H1 (cell line): ENCODE measurements around the gene CEACAM8. TPM values are rescaled to one million over a fixed set of nuclear protein-coding genes. Genes with fewer than 3 reads are reported as not detected.

Experiments
- CTCF ChIA-PET: fragments of 300-600 bp; sonication (Branson Sonifier 250); formaldehyde crosslinking; loops from one replicate; lab custom pipeline; 2021; ENCODE audit not compliant: partially characterized antibody; lab: Charles Lee
- POLR2A ChIA-PET: fragments of 300-600 bp; sonication (Branson Sonifier 250); formaldehyde crosslinking; loops from one replicate; lab custom pipeline; 2021; ENCODE audit warnings: inconsistent platforms; ENCODE audit not compliant: partially characterized antibody; lab: Charles Lee
- DNase-seq, 2 experiments: peaks; one replicate each; pipeline versions ENCODE4 v3.0.0 to v3.0.0-alpha.2; 2010 to 2022; ENCODE audit warnings: low spot score in 2 of 2, low read depth in 1 of 2, mixed read lengths in 1 of 2
- FAIRE-seq: peaks from 2 replicates; lab custom pipeline; 2011; peaks lifted over from hg19 to GRCh38; lab: Jason Lieb, UNC
- H2AFZ ChIP-seq: 2 replicates; pipeline ENCODE4 v1.8.1; 2012; ENCODE audit warnings: low read length, inconsistent platforms
- H2AK5ac ChIP-seq: 2 replicates; pipeline ENCODE4 v1.6.1; 2013; ENCODE audit warnings: low read depth, low read length
- H2BK120ac ChIP-seq: replicated peaks from 2 replicates; pipeline ENCODE3; 2013; ENCODE audit warnings: low read depth, low read length, inconsistent platforms
- H2BK12ac ChIP-seq: 2 replicates; pipeline ENCODE4 v1.6.1; 2013; ENCODE audit warnings: low read depth, low read length
- H2BK15ac ChIP-seq: 2 replicates; pipeline ENCODE4 v1.6.1; 2013; ENCODE audit warnings: low read length
- H2BK20ac ChIP-seq: 2 replicates; pipeline ENCODE4 v1.6.1; 2013; ENCODE audit warnings: low read length
- H2BK5ac ChIP-seq: 2 replicates; pipeline ENCODE4 v1.6.1; 2013; ENCODE audit warnings: low read depth, low read length
- H3K14ac ChIP-seq: 2 replicates; pipeline ENCODE4 v1.6.1; 2013; ENCODE audit warnings: inconsistent platforms; ENCODE audit not compliant: insufficient read length
- H3K18ac ChIP-seq: 2 replicates; pipeline ENCODE4 v1.6.1; 2013; ENCODE audit warnings: low read length; ENCODE audit errors: extremely low read depth
- H3K23ac ChIP-seq: 2 replicates; pipeline ENCODE4 v1.6.1; 2013; ENCODE audit warnings: inconsistent platforms; ENCODE audit not compliant: insufficient read length
- H3K23me2 ChIP-seq: 2 replicates; pipeline ENCODE4 v1.6.1; 2013; ENCODE audit warnings: low read depth, low read length
- H3K27ac ChIP-seq: 2 replicates; pipeline ENCODE4 v1.6.1; 2011; ENCODE audit warnings: low read depth, low read length, inconsistent platforms
- H3K27me3 ChIP-seq, 4 experiments: replicated peaks in 1 of 4; 1 replicate in 1 of 4; 2 replicates in 3 of 4; pipeline versions ENCODE4 v1.6.1 to v1.8.1; 2011 to 2013; ENCODE audit warnings: low read length in 3 of 4, mild to moderate bottlenecking in 3 of 4, inconsistent platforms in 2 of 4, mixed read lengths in 2 of 4, moderate library complexity in 1 of 4; ENCODE audit not compliant: control insufficient read depth in 3 of 4, insufficient read depth in 3 of 4; ENCODE audit errors: extremely low read depth in 1 of 4
- H3K36me3 ChIP-seq, 4 experiments: 2 replicates each; pipeline versions ENCODE4 v1.6.1 to v1.8.1; 2011 to 2013; ENCODE audit warnings: mild to moderate bottlenecking in 4 of 4, low read length in 3 of 4, moderate library complexity in 2 of 4, control low read depth in 1 of 4, inconsistent platforms in 1 of 4; ENCODE audit not compliant: insufficient read depth in 4 of 4, control insufficient read depth in 2 of 4
- H3K4ac ChIP-seq: replicated peaks from 2 replicates; pipeline ENCODE3; 2013; ENCODE audit warnings: low read length, low read depth, mixed read lengths, inconsistent platforms; ENCODE audit not compliant: insufficient read length
- H3K4me1 ChIP-seq, 4 experiments: replicated peaks in 1 of 4; 1 replicate in 1 of 4; 2 replicates in 3 of 4; pipeline versions ENCODE4 v1.6.1 to v1.8.1; 2011 to 2013; ENCODE audit warnings: low read length in 3 of 4, inconsistent platforms in 2 of 4, mixed read lengths in 1 of 4; ENCODE audit not compliant: insufficient read depth in 4 of 4, control insufficient read depth in 3 of 4
- H3K4me2 ChIP-seq, 2 experiments: 2 replicates each; pipeline versions ENCODE4 v1.6.1 to v1.8.1; 2011 to 2013; ENCODE audit warnings: low read depth in 2 of 2, low read length in 2 of 2, control low read depth in 1 of 2, inconsistent platforms in 1 of 2, mild to moderate bottlenecking in 1 of 2; ENCODE audit not compliant: insufficient read depth in 1 of 2
- H3K4me3 ChIP-seq, 4 experiments: fragments of 200-600, 300-600 bp in 1 of 4; sonication (generic), shearing (Covaris generic), sonication (Bioruptor Twin) in 1 of 4; 2 replicates each; pipeline versions ENCODE4 v1.5.1 to v1.8.1; 2011 to 2016; ENCODE audit warnings: low read length in 4 of 4, low read depth in 3 of 4, control low read depth in 2 of 4, inconsistent platforms in 2 of 4, mild to moderate bottlenecking in 2 of 4, mixed read lengths in 1 of 4, moderate library complexity in 1 of 4; ENCODE audit not compliant: insufficient read depth in 2 of 4; ENCODE audit errors: extremely low read depth in 1 of 4
- H3K56ac ChIP-seq: replicated peaks from 2 replicates; pipeline ENCODE3; 2013; ENCODE audit warnings: low read depth, mild to moderate bottlenecking, mixed read lengths, low read length, inconsistent platforms; ENCODE audit not compliant: insufficient read length
- H3K79me1 ChIP-seq: 2 replicates; pipeline ENCODE4 v1.6.1; 2013; ENCODE audit warnings: low read depth, low read length, control low read depth
- H3K79me2 ChIP-seq, 2 experiments: 2 replicates each; pipeline versions ENCODE4 v1.6.1 to v1.8.1; 2012 to 2013; ENCODE audit warnings: low read length in 2 of 2, mild to moderate bottlenecking in 2 of 2, inconsistent platforms in 1 of 2; ENCODE audit not compliant: insufficient read depth in 2 of 2, control insufficient read depth in 1 of 2
- H3K9ac ChIP-seq, 4 experiments: replicated peaks in 1 of 4; 1 replicate in 1 of 4; 2 replicates in 3 of 4; pipeline versions ENCODE4 v1.6.1 to v1.8.1; 2011 to 2013; ENCODE audit warnings: low read depth in 3 of 4, low read length in 3 of 4, control low read depth in 2 of 4, mild to moderate bottlenecking in 2 of 4, moderate library complexity in 2 of 4, inconsistent platforms in 1 of 4; ENCODE audit errors: extremely low read depth in 1 of 4
- H3K9me3 ChIP-seq, 2 experiments: 2 replicates each; pipeline versions ENCODE4 v1.6.1 to v1.8.1; 2012 to 2013; ENCODE audit warnings: mild to moderate bottlenecking in 2 of 2, moderate library complexity in 2 of 2, control low read depth in 1 of 2, inconsistent platforms in 1 of 2, low read depth in 1 of 2, low read length in 1 of 2, mixed read lengths in 1 of 2; ENCODE audit not compliant: insufficient read depth in 2 of 2
- H4K20me1 ChIP-seq, 2 experiments: replicated peaks in 1 of 2; 2 replicates each; pipeline versions ENCODE3 to v1.8.1; 2011 to 2013; ENCODE audit warnings: inconsistent platforms in 2 of 2, low read length in 2 of 2, mild to moderate bottlenecking in 1 of 2; ENCODE audit not compliant: insufficient read depth in 2 of 2, control insufficient read depth in 1 of 2
- H4K5ac ChIP-seq: 2 replicates; pipeline ENCODE4 v1.6.1; 2013; ENCODE audit warnings: low read length, low read depth, mixed read lengths, inconsistent platforms; ENCODE audit not compliant: insufficient read length
- H4K8ac ChIP-seq: 2 replicates; pipeline ENCODE4 v1.8.0; 2013; ENCODE audit warnings: mild to moderate bottlenecking, moderate library complexity, low read length, inconsistent platforms; ENCODE audit not compliant: insufficient read depth; ENCODE audit errors: extremely low read depth
- H4K91ac ChIP-seq: replicated peaks from 2 replicates; pipeline ENCODE3; 2013; ENCODE audit warnings: low read length, mixed read lengths, inconsistent platforms; ENCODE audit not compliant: insufficient read length
- CBX8 ChIP-seq: fragments of 300-800, 300-1000 bp; sonication (generic); IDR thresholded peaks from 2 replicates; pipeline ENCODE4 v1.7.1; 2016; ENCODE audit warnings: low read depth, low read length, borderline replicate concordance
- EZH2 ChIP-seq: fragments of 200-600 bp; sonication (generic); IDR thresholded peaks from 2 replicates; pipeline ENCODE4 v1.7.1; 2012; ENCODE audit warnings: low read depth, mild to moderate bottlenecking, moderate library complexity, low read length, inconsistent platforms; ENCODE audit not compliant: severe bottlenecking
- FOSL1 ChIP-seq: IDR thresholded peaks from 2 replicates; pipeline ENCODE4 v1.6.1; 2011; ENCODE audit warnings: mild to moderate bottlenecking, low read depth, low read length, moderate library complexity; ENCODE audit not compliant: insufficient read depth
- JUND ChIP-seq: IDR thresholded peaks from 2 replicates; pipeline ENCODE4 v1.6.1; 2011; ENCODE audit warnings: mild to moderate bottlenecking, improper control_type of control experiment, low read length
- PHF8 ChIP-seq: fragments of 200-600 bp; sonication (generic); conservative IDR thresholded peaks from 2 replicates; pipeline ENCODE4 v1.7.1; 2012; ENCODE audit warnings: low read depth, mild to moderate bottlenecking, inconsistent platforms, low read length, moderate library complexity
- POLR2A ChIP-seq, 2 experiments: IDR thresholded peaks; 1 replicate in 1 of 2; 2 replicates in 1 of 2; pipeline ENCODE4 v1.6.1; 2011; ENCODE audit warnings: low read depth in 2 of 2, low read length in 2 of 2, mild to moderate bottlenecking in 2 of 2; ENCODE audit errors: control extremely low read depth in 1 of 2
- POU5F1 ChIP-seq: IDR thresholded peaks from 2 replicates; pipeline ENCODE4 v1.6.1; 2011; ENCODE audit warnings: low read depth, mild to moderate bottlenecking, low read length, moderate library complexity
- RNF2 ChIP-seq: fragments of 200-900, 300-1000 bp; sonication (generic); IDR thresholded peaks from 2 replicates; pipeline ENCODE4 v1.7.1; 2016; ENCODE audit warnings: borderline replicate concordance, low read depth, mild to moderate bottlenecking, antibody characterized with exemption, low read length; ENCODE audit not compliant: poor library complexity, severe bottlenecking; ENCODE audit errors: missing control alignments
- TCF12 ChIP-seq: IDR thresholded peaks from 2 replicates; pipeline ENCODE4 v1.6.1; 2011; ENCODE audit warnings: low read depth, mild to moderate bottlenecking, low read length
- ZNF274 ChIP-seq: IDR thresholded peaks from 2 replicates; pipeline ENCODE4 v1.7.0; 2012; ENCODE audit warnings: low read length, borderline replicate concordance; ENCODE audit errors: extremely low read depth
- polyA plus RNA-seq, 7 experiments: library from polyadenylated mRNA; depleted of rRNA in 3 of 7; stranded (reverse) in 5 of 7; unstranded in 2 of 7; fragments of >200 nt in 5 of 7; fragments of 200-250 nt in 2 of 7; gene quantifications; 1 replicate in 5 of 7; 2 replicates in 1 of 7; 4 replicates in 1 of 7; pipeline versions ENCODE4 v1.2.1 to v1.2.3, GENCODE V29; 2011 to 2013; ENCODE audit warnings: missing spikeins in 2 of 7, mixed read lengths in 2 of 7
- total RNA-seq: library from RNA; stranded (reverse); fragmentation: NEBNext Ultra II Directional; extraction: Animal tissue kit (Norgen Biotek cat#: 25700); gene quantifications from 2 replicates; pipeline ENCODE4 v1.2.1, GENCODE V29; 2021
- TF ChIP-seq, protein P1 (sequence below): IDR thresholded peaks from 2 replicates; pipeline ENCODE4 v1.6.1; 2012; ENCODE audit warnings: inconsistent platforms

Gene CEACAM8
- total and polyA plus RNA-seq, 2 of the 8 experiments (the other 6 are each of a cell fraction or from before 2014, with no cell fraction given), result not detected

GRCh38 chr19:42629191-42629590, 34.5 kb upstream of the CEACAM8 start:
- Histone ChIP-seq H2BK20ac (no peak overlapping the region), H3K18ac (no peak overlapping the region), H2AFZ (no peak overlapping the region), H2BK12ac (no peak overlapping the region), H2BK15ac (no peak overlapping the region), H4K5ac (no peak overlapping the region), H3K4ac (no peak overlapping the region), H3K23me2 (no peaks in the 10 kb centered on the region), H3K27ac (no peak overlapping the region), H3K4me2 (no peak overlapping the region), H3K9me3 (peaks cover 87 to 93% of the 10 kb centered on the region in 2 experiments), H3K4me1 (no peaks in the 10 kb centered on the region), H3K4me3 (no peak overlapping the region), H3K79me1 (no peaks in the 10 kb centered on the region), H4K8ac (no peak overlapping the region), H4K20me1 (no peaks in the 10 kb centered on the region), H3K27me3 (no peaks in the 10 kb centered on the region), H3K9ac (no peak overlapping the region), H2BK5ac (no peak overlapping the region), H2AK5ac (no peak overlapping the region), H4K91ac (no peak overlapping the region), H3K79me2 (no peaks in the 10 kb centered on the region; a peak in 1 of 4 replicates), H2BK120ac (no peak overlapping the region), H3K56ac (no peak overlapping the region), H3K23ac (no peak overlapping the region), H3K14ac (no peak overlapping the region), H3K36me3 (no peaks in the 10 kb centered on the region)
- CTCF ChIA-PET, result interaction anchor here (0.5 to 0.6 kb wide), 2 partner anchors 41 to 1603 kb away, joined by 3 to 6 read pairs; no protein-coding TSS in a partner anchor
- POLR2A ChIA-PET, result no interaction called here
- TF ChIP-seq TCF12 (no peak), PHF8 (no peak), EZH2 (no peak), CBX8 (no peak), POLR2A (IDR thresholded peaks at IDR 0.05; ENCODE audit: control extremely low read depth in 1 of 2, low read depth in 2 of 2, low read length in 2 of 2) (no peak), FOSL1 (no peak), ZNF274 (no peak), JUND (no peak), POU5F1 (no peak), RNF2 (no peak)
- TF ChIP-seq, protein P1, sequence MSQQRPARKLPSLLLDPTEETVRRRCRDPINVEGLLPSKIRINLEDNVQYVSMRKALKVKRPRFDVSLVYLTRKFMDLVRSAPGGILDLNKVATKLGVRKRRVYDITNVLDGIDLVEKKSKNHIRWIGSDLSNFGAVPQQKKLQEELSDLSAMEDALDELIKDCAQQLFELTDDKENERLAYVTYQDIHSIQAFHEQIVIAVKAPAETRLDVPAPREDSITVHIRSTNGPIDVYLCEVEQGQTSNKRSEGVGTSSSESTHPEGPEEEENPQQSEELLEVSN, result no peak
- FAIRE-seq (no peak), DNase-seq (no peak)
